Lung (tissue), 12 donors: ENCODE data around the gene RNF43. TPM values are rescaled to one million over a fixed set of nuclear protein-coding genes. Genes with fewer than 3 reads are reported as not detected.
A peak's percentile ranks its signal among the peaks of the same experiment; 100 is the strongest.

Experiments used
- ATAC-seq: fragments of 200-7000 bp; cut with Tn5 transposase; one replicate; pipeline ENCODE4 v1.9.1; 2020; ENCODE audit warnings: moderate number of reproducible peaks; ENCODE audit not compliant: insufficient read depth, low FRiP score
- DNase-seq, 3 donors: peaks; one replicate each; pipeline ENCODE4 v3.0.0-alpha.2; 2013 to 2017
- H3K27ac ChIP-seq, 2 donors: one replicate each; pipeline ENCODE4 v1.5.1; 2013; ENCODE audit warnings: mild to moderate bottlenecking in 2 of 2, moderate library complexity in 2 of 2, control low read depth in 1 of 2, inconsistent platforms in 1 of 2, low read depth in 1 of 2, low read length in 1 of 2
- H3K27me3 ChIP-seq, 3 donors: one replicate each; pipeline ENCODE4 v1.5.1; 2013; ENCODE audit warnings: low read length in 2 of 3; ENCODE audit not compliant: control insufficient read depth in 3 of 3, insufficient read depth in 3 of 3
- H3K36me3 ChIP-seq, 4 donors: one replicate each; pipeline ENCODE4 v1.5.1; 2013; ENCODE audit warnings: low read length in 4 of 4, mild to moderate bottlenecking in 1 of 4, moderate library complexity in 1 of 4; ENCODE audit not compliant: control insufficient read depth in 4 of 4, insufficient read depth in 4 of 4
- H3K4me1 ChIP-seq, 5 donors: one replicate each; pipeline ENCODE4 v1.5.1; 2013; ENCODE audit warnings: low read length in 5 of 5, mild to moderate bottlenecking in 2 of 5, moderate library complexity in 1 of 5; ENCODE audit not compliant: control insufficient read depth in 5 of 5, insufficient read depth in 5 of 5
- H3K4me3 ChIP-seq: one replicate; pipeline ENCODE4 v1.5.1; 2013; ENCODE audit warnings: mild to moderate bottlenecking, control low read depth, moderate library complexity
- H3K9ac ChIP-seq, 2 donors: one replicate each; pipeline ENCODE4 v1.5.1; 2013; ENCODE audit warnings: low read length in 2 of 2, control low read depth in 1 of 2; ENCODE audit not compliant: insufficient read depth in 1 of 2
- H3K9me3 ChIP-seq, 4 donors: one replicate each; pipeline ENCODE4 v1.5.1; 2013; ENCODE audit warnings: low read length in 3 of 4, mild to moderate bottlenecking in 1 of 4, moderate library complexity in 1 of 4; ENCODE audit not compliant: control insufficient read depth in 4 of 4, insufficient read depth in 3 of 4
- WGBS, 2 donors: extraction: QIAGEN DNeasy Blood & Tissue Kit; methylation state at CpG; one replicate each; pipeline ENCODE4 v1.1.7; 2013; 5-methylcytosine and 5-hydroxymethylcytosine counted together
- polyA plus RNA-seq, 2 donors: library from polyadenylated mRNA; stranded (reverse); fragments of 200-250 nt; gene quantifications; one replicate each; pipeline ENCODE4 v1.2.1, GENCODE V29; 2013
- total RNA-seq, 2 donors: library from RNA; depleted of rRNA in 1 of 2; stranded (reverse); fragments of >200 nt in 1 of 2; gene quantifications; one replicate each; pipeline ENCODE4 v1.2.1, GENCODE V29; 2014 to 2021
- TF ChIP-seq, protein P1 (sequence below): IDR thresholded peaks from 2 replicates; pipeline ENCODE4 v1.5.1; 2012; ENCODE audit warnings: mild to moderate bottlenecking; ENCODE audit errors: control extremely low read depth, extremely low read depth
- donor health status: control.
- donor health status: control.
- donor health status: Bipolar disorder and iron deficiency.
- donor health status: healthy.
- donor health status: DM: yes; HTN: yes; CAD: no.

Gene RNF43
- total and polyA plus RNA-seq, 4 donors, result 3.7 to 32.9 (median 7.8) TPM

DNA sequence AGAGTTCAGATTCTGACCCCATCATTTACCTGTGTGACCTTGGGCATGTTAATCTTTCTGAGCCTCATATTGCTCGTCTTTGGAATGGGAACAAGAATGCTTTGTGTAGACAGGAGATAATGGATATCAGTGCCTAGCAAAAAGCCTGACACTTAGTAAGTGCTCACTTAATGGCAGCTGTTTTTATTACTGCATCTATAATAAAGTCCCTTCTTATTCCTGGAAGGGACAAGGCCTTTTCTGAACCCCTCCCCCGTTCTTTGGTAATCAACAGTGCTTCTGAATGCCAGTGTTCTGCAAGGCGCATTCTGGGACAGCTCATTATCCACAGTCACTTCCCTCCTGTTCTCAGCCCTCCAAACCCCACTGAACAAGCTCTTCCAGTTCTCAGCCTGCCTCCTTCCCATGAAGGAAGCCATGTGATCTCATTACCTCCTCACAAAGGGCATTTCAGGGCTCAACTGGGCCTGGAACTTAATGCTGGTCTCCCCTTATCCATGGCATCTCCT, 40.2 kb downstream of the RNF43 start:
- 62 to 72% methylated on average over 3 of the region's 3 CpGs for WGBS, 2 donors
- Histone ChIP-seq H3K9me3 (no peaks in the 10 kb centered on the region), H3K4me3 (no peak overlapping the region), H3K27ac (no peak overlapping the region), H3K9ac (no peak overlapping the region), H3K27me3 (no peaks in the 10 kb centered on the region), H3K36me3 (peaks cover 0 to 3% (median 1%) of the 10 kb centered on the region in 4 donors), H3K4me1 (peaks cover 0 to 48% (median 17%) of the 10 kb centered on the region in 5 donors)
- DNase-seq (peak; percentile 67 to 86 (median 70)), ATAC-seq (no peak)
- TF ChIP-seq, protein P1, sequence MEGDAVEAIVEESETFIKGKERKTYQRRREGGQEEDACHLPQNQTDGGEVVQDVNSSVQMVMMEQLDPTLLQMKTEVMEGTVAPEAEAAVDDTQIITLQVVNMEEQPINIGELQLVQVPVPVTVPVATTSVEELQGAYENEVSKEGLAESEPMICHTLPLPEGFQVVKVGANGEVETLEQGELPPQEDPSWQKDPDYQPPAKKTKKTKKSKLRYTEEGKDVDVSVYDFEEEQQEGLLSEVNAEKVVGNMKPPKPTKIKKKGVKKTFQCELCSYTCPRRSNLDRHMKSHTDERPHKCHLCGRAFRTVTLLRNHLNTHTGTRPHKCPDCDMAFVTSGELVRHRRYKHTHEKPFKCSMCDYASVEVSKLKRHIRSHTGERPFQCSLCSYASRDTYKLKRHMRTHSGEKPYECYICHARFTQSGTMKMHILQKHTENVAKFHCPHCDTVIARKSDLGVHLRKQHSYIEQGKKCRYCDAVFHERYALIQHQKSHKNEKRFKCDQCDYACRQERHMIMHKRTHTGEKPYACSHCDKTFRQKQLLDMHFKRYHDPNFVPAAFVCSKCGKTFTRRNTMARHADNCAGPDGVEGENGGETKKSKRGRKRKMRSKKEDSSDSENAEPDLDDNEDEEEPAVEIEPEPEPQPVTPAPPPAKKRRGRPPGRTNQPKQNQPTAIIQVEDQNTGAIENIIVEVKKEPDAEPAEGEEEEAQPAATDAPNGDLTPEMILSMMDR, result no peak

DNA sequence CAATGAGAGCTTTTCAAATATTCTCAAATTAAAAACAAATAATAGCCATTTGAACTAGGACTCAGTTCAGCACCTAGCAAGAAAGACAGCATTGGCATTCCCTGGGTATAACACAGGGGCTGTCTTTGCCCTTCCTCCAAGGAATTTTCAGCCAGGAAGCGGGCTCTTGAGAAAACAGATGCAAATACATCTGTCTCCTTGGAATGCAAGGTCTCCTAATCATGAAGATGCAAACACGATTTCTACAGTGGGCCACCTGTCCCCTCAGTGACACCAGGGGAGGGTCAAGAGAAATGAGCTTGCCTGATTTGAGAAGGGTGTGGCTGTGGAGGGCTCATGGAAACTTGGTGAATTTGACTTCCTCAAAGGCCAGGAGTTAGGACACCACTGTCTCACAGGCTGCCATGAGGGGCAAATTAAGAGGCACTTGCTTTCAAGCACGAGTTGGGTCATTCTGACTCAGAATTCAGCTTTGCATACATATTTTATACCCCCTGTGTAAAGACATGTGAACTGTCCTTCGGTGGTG, 40.8 kb downstream of the RNF43 start:
- ATAC-seq (peak; percentile 15), DNase-seq (no peak)
- Histone ChIP-seq H3K9ac (no peak overlapping the region), H3K4me3 (no peak overlapping the region), H3K27me3 (no peaks in the 10 kb centered on the region), H3K4me1 (peaks cover 0 to 42% (median 11%) of the 10 kb centered on the region in 5 donors), H3K9me3 (no peaks in the 10 kb centered on the region), H3K36me3 (peaks cover 0 to 3% (median 1%) of the 10 kb centered on the region in 4 donors), H3K27ac (no peak overlapping the region)
- 63 to 73% methylated on average over 4 of the region's 4 CpGs for WGBS, 2 donors
- TF ChIP-seq, protein P1, result no peak

DNA sequence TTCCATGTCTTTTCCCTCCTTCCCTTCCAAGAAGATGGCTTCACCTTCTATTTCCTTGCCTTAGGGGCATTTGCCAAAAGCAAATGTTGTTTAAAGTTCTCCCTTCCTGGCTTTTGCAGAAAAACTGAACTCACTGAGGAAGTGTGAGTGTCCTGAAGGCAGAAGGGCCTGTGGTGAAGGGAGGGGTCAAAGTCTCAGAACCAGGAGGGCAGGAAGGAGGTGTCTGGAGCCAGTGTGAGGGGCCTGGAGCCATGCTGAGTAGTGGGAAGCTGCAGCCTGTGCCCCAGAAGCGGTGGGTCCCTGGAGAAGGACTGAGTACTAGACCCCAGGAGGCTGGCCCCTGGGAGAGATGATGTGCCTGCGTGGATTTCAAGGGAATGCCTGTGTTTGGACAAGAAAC, 41.5 kb downstream of the RNF43 start:
- Histone ChIP-seq H3K27me3 (no peaks in the 10 kb centered on the region), H3K4me3 (no peak overlapping the region), H3K27ac (peak overlapping the region in 1 of 2 donors; percentile 35), H3K9me3 (no peaks in the 10 kb centered on the region), H3K9ac (no peak overlapping the region), H3K4me1 (peaks cover 0 to 34% (median 6%) of the 10 kb centered on the region in 5 donors), H3K36me3 (peaks cover 0 to 3% (median 1%) of the 10 kb centered on the region in 4 donors)
- no peak for DNase-seq
- WGBS, 2 donors, result 82 to 87% methylated on average over 2 of the region's 2 CpGs
- no peak for ATAC-seq
- TF ChIP-seq, protein P1, result no peak
